NT2/D1 (cell line): Measurements from ENCODE around the gene PPIE.

ENCODE experiments used
- YY1 ChIP-seq: IDR thresholded peaks from 2 replicates; pipeline ENCODE4 v1.6.1; 2011; ENCODE audit not compliant: insufficient read length, insufficient read depth
- ZNF274 ChIP-seq: IDR thresholded peaks from 2 replicates; pipeline ENCODE4 v1.6.1; 2011; ENCODE audit warnings: mild to moderate bottlenecking, low read depth, low read length

DNA sequence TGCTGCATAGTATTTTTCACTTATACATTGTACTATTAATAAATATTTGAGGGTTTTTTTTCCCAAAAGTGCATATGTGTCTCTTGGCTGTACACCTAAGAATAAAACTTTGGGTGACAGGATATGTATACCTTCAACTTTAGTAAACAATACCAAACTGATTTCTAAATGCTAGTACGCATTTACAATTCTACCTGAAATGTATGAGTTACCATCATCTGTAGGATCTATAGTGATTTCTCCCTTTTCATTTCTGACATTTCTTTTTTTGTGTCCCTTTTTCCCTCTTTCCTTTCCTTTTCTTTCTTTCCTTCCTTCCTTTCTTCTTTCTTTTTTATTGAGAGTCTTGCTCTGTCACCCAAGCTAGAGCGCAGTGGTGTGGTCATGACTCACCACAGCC, 66.7 kb downstream of the PPIE start:
- TF ChIP-seq YY1, result no peak
- TF ChIP-seq ZNF274, result no peak
